ENCODE data around the gene RAB1B.

Gene RAB1B

GRCh38 chr11:66268244-66268951, at the start of gene RAB1B:
Gene RAB1B (plus strand): TSS chr11:66268639. CDS start chr11:66268680, 41 bp downstream.
- Histone ChIP-seq H3K36me3 (peaks cover 26 to 67% (median 53%) of the 10 kb centered on the region in 11 experiments), H3K27me3 (no peaks in the 10 kb centered on the region), H3K4me3 (peak within 1 kb of the TSS; percentile 78 to 99 (median 92)), H3K4me2 (peak within 1 kb of the TSS; percentile 91 to 99 (median 98)), H3K27ac (peak within 1 kb of the TSS; percentile 84 to 97 (median 90)), H3K4me1 (peaks cover 26 to 36% (median 30%) of the 10 kb centered on the region in 10 experiments), H3K9me3 (replicated peaks in 1 of 11) (no peaks in the 10 kb centered on the region), H4K20me1 (peaks cover 39 to 69% (median 46%) of the 10 kb centered on the region in 11 experiments; a peak in 21 of 22 replicates), H3K9ac (peak within 1 kb of the TSS; percentile 84 to 96 (median 93))
- TF ChIP-seq Cebpa-rat (IDR thresholded peaks at IDR 0.05), result no peak

GRCh38 chr11:66218846-66219620, 49.4 kb upstream of the RAB1B start:
- H3K4me2 ChIP-seq, result peak overlapping the region in 3 of 11 experiments; percentile 11 to 36 (median 21); a peak in 3 of 22 replicates
- H3K4me1 ChIP-seq, result peaks cover 0 to 48% (median 39%) of the 10 kb centered on the region in 10 experiments; a peak in 15 of 20 replicates
- no peaks in the 10 kb centered on the region for H3K27me3 ChIP-seq
- peaks cover 0 to 32% (median 3%) of the 10 kb centered on the region in 11 experiments; a peak in 7 of 22 replicates for H4K20me1 ChIP-seq
- no peaks in the 10 kb centered on the region for H3K9me3 ChIP-seq (replicated peaks in 1 of 11)
- no peak overlapping the region for H3K27ac ChIP-seq
- no peak for TF ChIP-seq Cebpa-rat (IDR thresholded peaks at IDR 0.05)
- peaks cover 38 to 76% (median 58%) of the 10 kb centered on the region in 11 experiments for H3K36me3 ChIP-seq
- peak overlapping the region in 4 of 11 experiments; percentile 5 to 50 (median 13); a peak in 3 of 22 replicates for H3K9ac ChIP-seq
- H3K4me3 ChIP-seq, result no peak overlapping the region

GRCh38 chr11:66219846-66220565, 48.4 kb upstream of the RAB1B start:
- Histone ChIP-seq H3K4me2 (peak overlapping the region in 5 of 11 experiments; percentile 8 to 36 (median 21); a peak in 6 of 22 replicates), H3K4me3 (no peak overlapping the region), H4K20me1 (peaks cover 0 to 32% (median 3%) of the 10 kb centered on the region in 11 experiments; a peak in 7 of 22 replicates), H3K9me3 (replicated peaks in 1 of 11) (no peaks in the 10 kb centered on the region), H3K27ac (0 out of 22 replicates have a peak overlapping the region, but pooled peaks of 1 of the 11 experiments have one; percentile 9), H3K9ac (peak overlapping the region in 6 of 11 experiments; percentile 5 to 50 (median 20); a peak in 7 of 22 replicates), H3K36me3 (peaks cover 48 to 82% (median 64%) of the 10 kb centered on the region in 11 experiments), H3K27me3 (no peaks in the 10 kb centered on the region), H3K4me1 (peaks cover 0 to 46% (median 38%) of the 10 kb centered on the region in 10 experiments; a peak in 15 of 20 replicates)
- TF ChIP-seq Cebpa-rat (IDR thresholded peaks at IDR 0.05), result no peak

GRCh38 chr11:66220566-66220935, 47.9 kb upstream of the RAB1B start:
- H3K4me3 ChIP-seq, result no peak overlapping the region
- no peak overlapping the region for H3K4me2 ChIP-seq
- no peaks in the 10 kb centered on the region for H3K27me3 ChIP-seq
- peaks cover 43 to 82% (median 64%) of the 10 kb centered on the region in 11 experiments for H3K36me3 ChIP-seq
- peak overlapping the region in 2 of 11 experiments; percentile 19 to 21; a peak in 3 of 22 replicates for H3K9ac ChIP-seq
- H3K9me3 ChIP-seq (replicated peaks in 1 of 11), result no peaks in the 10 kb centered on the region
- TF ChIP-seq Cebpa-rat (IDR thresholded peaks at IDR 0.05), result no peak
- no peak overlapping the region for H3K27ac ChIP-seq
- peaks cover 0 to 32% (median 3%) of the 10 kb centered on the region in 11 experiments; a peak in 7 of 22 replicates for H4K20me1 ChIP-seq
- peaks cover 0 to 46% (median 38%) of the 10 kb centered on the region in 10 experiments; a peak in 15 of 20 replicates for H3K4me1 ChIP-seq

- no peaks in the 10 kb centered on the region for H3K27me3 ChIP-seq
- peaks cover 0 to 46% (median 38%) of the 10 kb centered on the region in 10 experiments; a peak in 15 of 20 replicates for H3K4me1 ChIP-seq
- TF ChIP-seq Cebpa-rat (IDR thresholded peaks at IDR 0.05), result no peak
- H3K27ac ChIP-seq, result no peak overlapping the region
- H3K4me3 ChIP-seq, result no peak overlapping the region
- no peaks in the 10 kb centered on the region for H3K9me3 ChIP-seq (replicated peaks in 1 of 11)
- 0 out of 22 replicates have a peak overlapping the region, but pooled peaks of 2 of the 11 experiments have one; percentile 2 to 13 for H3K4me2 ChIP-seq
- peak overlapping the region in 1 of 11 experiments; percentile 15; a peak in 2 of 22 replicates for H3K9ac ChIP-seq
- peaks cover 0 to 32% (median 3%) of the 10 kb centered on the region in 11 experiments; a peak in 7 of 22 replicates for H4K20me1 ChIP-seq
- H3K36me3 ChIP-seq, result peaks cover 41 to 82% (median 62%) of the 10 kb centered on the region in 11 experiments
Observed at GRCh38 chr11:66221012-66221411, 47.4 kb upstream of the RAB1B start.

- H4K20me1 ChIP-seq, result peaks cover 0 to 32% (median 3%) of the 10 kb centered on the region in 11 experiments; a peak in 7 of 22 replicates
- no peak overlapping the region for H3K4me3 ChIP-seq
- no peaks in the 10 kb centered on the region for H3K27me3 ChIP-seq
- H3K4me1 ChIP-seq, result peaks cover 0 to 46% (median 38%) of the 10 kb centered on the region in 10 experiments; a peak in 15 of 20 replicates
- H3K4me2 ChIP-seq, result peak overlapping the region in 2 of 11 experiments; percentile 2 to 14; a peak in 1 of 22 replicates
- peaks cover 33 to 81% (median 55%) of the 10 kb centered on the region in 11 experiments for H3K36me3 ChIP-seq
- no peak overlapping the region; a peak in 1 of 22 replicates for H3K9ac ChIP-seq
- TF ChIP-seq Cebpa-rat (IDR thresholded peaks at IDR 0.05), result no peak
- H3K27ac ChIP-seq, result no peak overlapping the region
- no peaks in the 10 kb centered on the region for H3K9me3 ChIP-seq (replicated peaks in 1 of 11)
Observed at GRCh38 chr11:66221726-66222236, 46.7 kb upstream of the RAB1B start.

- TF ChIP-seq Cebpa-rat (IDR thresholded peaks at IDR 0.05), result no peak
- Histone ChIP-seq H3K4me1 (peaks cover 0 to 43% (median 35%) of the 10 kb centered on the region in 10 experiments; a peak in 15 of 20 replicates), H3K9me3 (replicated peaks in 1 of 11) (no peaks in the 10 kb centered on the region), H3K27ac (no peak overlapping the region), H3K4me2 (peak overlapping the region in 1 of 11 experiments; percentile 6; a peak in 1 of 22 replicates), H3K4me3 (no peak overlapping the region), H3K9ac (no peak overlapping the region), H3K36me3 (peaks cover 28 to 81% (median 51%) of the 10 kb centered on the region in 11 experiments; a peak in 21 of 22 replicates), H3K27me3 (no peaks in the 10 kb centered on the region), H4K20me1 (peaks cover 0 to 32% (median 3%) of the 10 kb centered on the region in 11 experiments; a peak in 7 of 22 replicates)
Observed at GRCh38 chr11:66222358-66223149, 45.9 kb upstream of the RAB1B start.
